Breast epithelium (tissue), 4 donors: ENCODE measurements around the gene QPCT. TPM values are rescaled to one million over a fixed set of nuclear protein-coding genes. Genes with fewer than 3 reads are reported as not detected.

Experiments
- DNase-seq, 2 donors: peaks; one replicate each; pipeline ENCODE4 v3.0.0-alpha.2; 2019; ENCODE audit warnings: low spot score in 2 of 2
- H3K27ac ChIP-seq, 2 donors: fragments of 200-600 bp; sonication (generic) in 1 of 2; one replicate each; pipeline ENCODE4 v1.5.1; 2016 to 2019; ENCODE audit warnings: mild to moderate bottlenecking in 1 of 2
- H3K27me3 ChIP-seq, 2 donors: fragments of 200-600 bp; sonication (generic) in 1 of 2; one replicate each; pipeline versions ENCODE4 v1.5.1 to v1.6.0; 2017 to 2019; ENCODE audit warnings: control low read depth in 1 of 2, mild to moderate bottlenecking in 1 of 2
- H3K36me3 ChIP-seq: fragments of 200-600 bp; one replicate; pipeline ENCODE4 v1.5.1; 2019
- H3K4me1 ChIP-seq, 2 donors: fragments of 200-600 bp; sonication (generic); one replicate each; pipeline ENCODE4 v1.5.1; 2016 to 2019; ENCODE audit warnings: control low read depth in 1 of 2
- H3K4me3 ChIP-seq, 3 donors: fragments of 200-600 bp; sonication (generic); 1 replicate in 2 of 3; 2 replicates in 1 of 3; pipeline ENCODE4 v1.5.1; 2016 to 2019; ENCODE audit warnings: mild to moderate bottlenecking in 3 of 3, moderate library complexity in 2 of 3
- H3K9me3 ChIP-seq, 2 donors: fragments of 200-600 bp; sonication (generic) in 1 of 2; one replicate each; pipeline ENCODE4 v1.5.1; 2016 to 2019; ENCODE audit warnings: control low read depth in 1 of 2
- CTCF ChIP-seq, 3 donors: fragments of 450-650 bp; IDR thresholded peaks; one replicate each; pipeline ENCODE4 v1.5.1; 2016 to 2017; ENCODE audit warnings: antibody characterized with exemption in 3 of 3, mild to moderate bottlenecking in 3 of 3, moderate library complexity in 3 of 3
- POLR2A ChIP-seq: fragments of 450-650 bp; IDR thresholded peaks from one replicate; pipeline ENCODE4 v1.6.1; 2016; ENCODE audit warnings: antibody characterized with exemption, mild to moderate bottlenecking, moderate library complexity
- POLR2AphosphoS5 ChIP-seq, 3 donors: sonication (generic); formaldehyde crosslinking; IDR thresholded peaks; one replicate each; pipeline ENCODE4 v1.6.1; 2017; ENCODE audit warnings: antibody characterized with exemption in 3 of 3
- intact Hi-C: fragments of 100-400 bp; cut with DNase I; formaldehyde crosslinking; loops from one replicate; pipeline ENCODE4 v1.15.1; 2023; ENCODE audit warnings: low total_unique reads
- total RNA-seq, 3 donors: library from RNA; depleted of rRNA; stranded (reverse); fragments of >200 nt; gene quantifications; one replicate each; pipeline ENCODE4 v1.1.0, GENCODE V29; 2016

Gene QPCT
- total RNA-seq, 3 donors from 2014 or later: 3.7 to 12.5 (median 5.2) TPM

DNA sequence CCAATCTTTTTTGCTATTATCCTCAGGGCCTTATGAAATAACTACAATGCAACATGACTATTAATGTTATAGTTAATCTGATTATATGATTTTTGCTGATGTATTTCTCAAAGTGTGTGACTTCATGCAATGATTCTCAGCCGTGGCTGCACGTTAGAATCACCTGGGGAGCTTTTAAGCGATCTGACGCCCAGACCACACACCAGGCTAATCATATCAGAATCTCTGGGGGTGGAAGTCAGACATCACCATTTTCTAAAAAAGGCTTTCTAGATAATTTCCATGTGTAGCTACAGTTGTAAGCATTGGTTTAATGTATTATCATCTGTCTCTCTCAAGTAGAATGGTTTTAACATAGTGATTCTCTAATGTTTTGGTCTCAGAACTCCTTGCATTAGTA, 5.5 kb upstream of the QPCT start:
- no peaks in the 10 kb centered on the region for H3K36me3 ChIP-seq
- no peak overlapping the region for H3K27ac ChIP-seq
- no peak for DNase-seq
- H3K4me3 ChIP-seq: no peak overlapping the region
- H3K4me1 ChIP-seq: no peaks in the 10 kb centered on the region
- intact Hi-C loops: no loop called here
- no peak for TF ChIP-seq CTCF (IDR thresholded peaks at IDR 0.05)
- H3K27me3 ChIP-seq: no peaks in the 10 kb centered on the region
- H3K9me3 ChIP-seq: no peaks in the 10 kb centered on the region

DNA sequence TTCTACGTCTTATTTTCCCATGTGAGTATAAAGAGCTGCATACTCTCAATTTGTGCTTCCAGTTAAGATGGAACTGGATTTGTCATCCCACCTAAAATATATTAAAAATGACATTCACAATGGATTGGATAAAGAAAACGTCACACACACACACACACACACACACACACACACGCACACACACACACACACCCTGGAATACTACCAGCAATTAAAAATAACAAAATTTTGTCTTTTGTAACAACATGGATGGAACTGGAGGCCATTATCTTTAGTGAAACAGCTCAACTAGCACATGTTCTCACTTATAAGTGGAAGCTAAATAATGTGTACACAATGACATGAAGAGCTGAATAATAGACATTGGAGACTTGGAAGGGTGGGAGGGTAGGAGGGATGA, 3.8 kb upstream of the QPCT start:
- intact Hi-C loops: loop anchor here (5.0 kb wide), 1 partner anchor 1002 kb away; no protein-coding TSS in a partner anchor
- DNase-seq: no peak
- H3K4me1 ChIP-seq: peaks cover 0 to 3% of the 10 kb centered on the region in 2 donors
- no peaks in the 10 kb centered on the region for H3K36me3 ChIP-seq
- TF ChIP-seq POLR2A (no peak), POLR2AphosphoS5 (IDR thresholded peaks at IDR 0.05) (no peak)
- H3K9me3 ChIP-seq: no peaks in the 10 kb centered on the region
- H3K27ac ChIP-seq: no peak overlapping the region
- no peaks in the 10 kb centered on the region for H3K27me3 ChIP-seq
- H3K4me3 ChIP-seq: no peak overlapping the region

DNA sequence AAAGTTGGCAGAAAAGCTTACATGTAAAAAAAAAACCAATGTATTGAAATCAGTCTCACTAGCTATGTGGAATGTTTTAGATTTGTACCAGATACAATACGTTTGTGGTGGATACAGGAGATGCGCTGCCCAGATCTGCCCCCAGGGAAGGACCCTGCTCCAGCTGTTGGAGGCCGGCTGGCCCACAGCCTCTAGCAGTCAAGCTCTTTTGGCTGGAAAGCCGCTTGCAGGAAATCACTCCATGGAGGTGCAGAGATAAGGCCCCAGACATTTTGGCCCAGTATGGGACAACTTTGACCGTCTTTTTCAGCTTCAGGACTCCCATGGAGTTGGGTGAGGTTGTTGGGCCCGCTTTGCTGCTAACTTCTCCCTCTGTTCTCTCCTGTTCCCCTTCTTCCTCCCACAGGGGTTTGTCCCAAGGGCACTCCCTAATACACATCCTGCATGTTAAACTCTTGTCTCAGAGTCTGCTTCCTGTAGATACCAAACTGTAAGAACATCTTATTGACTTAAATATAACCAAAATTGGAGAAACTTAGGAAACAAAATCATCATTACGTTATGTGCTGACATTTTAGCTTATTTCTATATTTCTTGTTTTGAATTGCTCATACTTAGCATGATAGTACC, 1.7 kb upstream of the QPCT start:
- Histone ChIP-seq H3K27ac (no peak overlapping the region), H3K9me3 (no peaks in the 10 kb centered on the region), H3K36me3 (no peaks in the 10 kb centered on the region), H3K4me1 (peaks cover 0 to 3% of the 10 kb centered on the region in 2 donors), H3K4me3 (no peak overlapping the region), H3K27me3 (no peaks in the 10 kb centered on the region)
- DNase-seq: no peak
- intact Hi-C loops: loop anchor here (5.0 kb wide), 1 partner anchor 1000 kb away; no protein-coding TSS in a partner anchor
- no peak for TF ChIP-seq CTCF (IDR thresholded peaks at IDR 0.05)
- no peak for TF ChIP-seq POLR2A
- TF ChIP-seq POLR2AphosphoS5 (IDR thresholded peaks at IDR 0.05): no peak

DNA sequence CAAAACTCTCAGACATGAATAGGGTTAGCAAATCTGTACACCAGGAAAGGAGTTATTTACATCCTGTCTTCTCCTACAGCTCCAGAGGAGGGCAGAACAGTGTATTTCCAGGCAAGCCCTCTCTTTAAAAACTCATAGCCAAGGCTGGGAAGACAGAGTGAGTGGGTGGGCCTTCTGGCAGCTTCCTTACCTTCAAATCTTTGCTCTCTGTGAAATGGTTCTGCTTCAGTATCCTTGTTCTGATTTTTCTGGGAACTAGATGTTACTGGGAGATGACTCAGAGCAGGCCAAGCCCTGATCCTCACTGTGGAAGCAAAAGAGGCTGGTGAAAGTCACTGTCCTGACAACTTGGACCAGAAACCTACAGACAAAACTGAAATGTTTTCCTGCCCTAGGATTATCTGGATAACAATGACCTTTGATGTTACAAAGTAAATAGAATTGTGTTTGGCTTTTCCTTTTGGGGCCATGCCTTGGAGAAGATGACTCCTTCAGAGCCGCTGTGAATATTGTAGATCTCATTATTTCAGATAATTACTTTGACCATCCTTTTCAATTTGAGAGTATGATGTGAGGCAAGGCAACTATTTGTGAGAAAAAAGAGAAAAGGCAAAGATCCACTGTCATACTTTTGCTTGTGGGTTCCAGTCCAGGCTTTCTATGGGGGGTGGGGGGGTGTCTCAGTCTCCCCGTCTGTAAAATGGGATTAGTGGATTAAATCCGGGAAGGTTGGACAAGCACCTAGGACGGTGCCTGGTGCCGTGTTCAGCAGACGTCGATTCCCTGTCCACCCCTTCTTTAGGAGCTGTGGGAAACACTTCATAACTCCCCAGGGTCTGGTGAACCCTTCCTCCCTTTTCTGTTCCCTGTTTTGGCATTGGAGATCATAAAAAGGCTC, 644 bp upstream of the QPCT start:
- H3K27ac ChIP-seq: peak overlapping the region; percentile 53 to 83
- no peaks in the 10 kb centered on the region for H3K9me3 ChIP-seq
- DNase-seq: no peak
- H3K27me3 ChIP-seq: no peaks in the 10 kb centered on the region
- peaks cover 0 to 3% of the 10 kb centered on the region in 2 donors for H3K4me1 ChIP-seq
- TF ChIP-seq POLR2AphosphoS5 (IDR thresholded peaks at IDR 0.05): no peak
- peak in 1 of 3 donors; percentile 29 for TF ChIP-seq CTCF (IDR thresholded peaks at IDR 0.05)
- no peaks in the 10 kb centered on the region for H3K36me3 ChIP-seq
- intact Hi-C loops: loop anchor here (5.0 kb wide), 1 partner anchor 999 kb away; no protein-coding TSS in a partner anchor
- H3K4me3 ChIP-seq: peak overlapping the region; percentile 53 to 84 (median 61)

GRCh38 chr2:37348155-37348554, 3.7 kb downstream of the QPCT start:
- Histone ChIP-seq H3K4me1 (peaks cover 0 to 3% of the 10 kb centered on the region in 2 donors), H3K36me3 (no peaks in the 10 kb centered on the region), H3K4me3 (no peak overlapping the region), H3K27ac (no peak overlapping the region), H3K9me3 (no peaks in the 10 kb centered on the region), H3K27me3 (no peaks in the 10 kb centered on the region)
- DNase-seq: no peak
- TF ChIP-seq POLR2A: no peak
- TF ChIP-seq POLR2AphosphoS5 (IDR thresholded peaks at IDR 0.05): no peak
- no peak for TF ChIP-seq CTCF (IDR thresholded peaks at IDR 0.05)
- intact Hi-C loops: no loop called here
